Nephron progenitor cell (in vitro differentiated cells): ENCODE data around the gene TBC1D22A.

Experiments used
- DNase-seq: peaks from one replicate; pipeline ENCODE4 v3.0.0; 2021
- H3K27ac Mint-ChIP-seq: 2 replicates; pipeline ENCODE4 v1.8.0; 2021; ENCODE audit warnings: mild to moderate bottlenecking, moderate library complexity, mixed read lengths
- H3K27me3 Mint-ChIP-seq: 2 replicates; pipeline ENCODE4 v1.8.0; 2021; ENCODE audit warnings: mild to moderate bottlenecking, low read depth, mixed read lengths; ENCODE audit not compliant: poor library complexity
- H3K36me3 Mint-ChIP-seq: 2 replicates; pipeline ENCODE4 v1.8.0; 2021; ENCODE audit warnings: low read depth, mixed read lengths
- H3K4me1 Mint-ChIP-seq: 2 replicates; pipeline ENCODE4 v1.8.0; 2021; ENCODE audit warnings: mixed read lengths
- H3K4me3 Mint-ChIP-seq: 2 replicates; pipeline ENCODE4 v1.8.0; 2021; ENCODE audit warnings: mild to moderate bottlenecking, moderate library complexity, mixed read lengths
- H3K9me3 Mint-ChIP-seq: 2 replicates; pipeline ENCODE4 v1.8.0; 2021; ENCODE audit warnings: mild to moderate bottlenecking, moderate library complexity, mixed read lengths
- CTCF ChIP-seq: fragments of 200-600 bp; sonication (generic); IDR thresholded peaks from 2 replicates; pipeline ENCODE4 v1.5.0; 2021; ENCODE audit warnings: antibody characterized with exemption

TBC1D22A gene

GRCh38 chr22:47065756-47066615 lies 303.5 kb downstream of the TBC1D22A start:
- H3K4me3 Mint-ChIP-seq: no peak overlapping the region
- DNase-seq: no peak
- peak overlapping the region; percentile 39 for H3K27ac Mint-ChIP-seq
- peaks cover 17% of the 10 kb centered on the region for H3K36me3 Mint-ChIP-seq
- no peak for TF ChIP-seq CTCF
- H3K27me3 Mint-ChIP-seq: no peaks in the 10 kb centered on the region
- H3K9me3 Mint-ChIP-seq: no peaks in the 10 kb centered on the region
- no peaks in the 10 kb centered on the region for H3K4me1 Mint-ChIP-seq

DNA sequence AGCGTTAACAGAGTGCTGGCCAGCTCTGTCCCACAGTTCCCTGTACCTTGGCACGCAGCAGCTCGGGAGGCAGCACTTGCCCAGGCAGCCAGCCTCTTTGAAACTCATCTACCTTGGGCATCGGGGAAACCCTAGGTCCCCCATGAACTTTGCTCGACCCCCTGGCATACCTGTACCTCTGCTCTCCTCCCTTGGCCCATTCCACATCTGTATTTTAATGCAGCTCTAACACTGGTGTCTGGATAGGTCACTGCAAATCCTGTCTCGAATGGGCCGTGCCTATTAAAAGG lies 304.1 kb downstream of the TBC1D22A start:
- no peak for TF ChIP-seq CTCF
- H3K4me3 Mint-ChIP-seq: no peak overlapping the region
- H3K27ac Mint-ChIP-seq: no peak overlapping the region
- no peaks in the 10 kb centered on the region for H3K9me3 Mint-ChIP-seq
- no peaks in the 10 kb centered on the region for H3K27me3 Mint-ChIP-seq
- H3K36me3 Mint-ChIP-seq: peaks cover 12% of the 10 kb centered on the region
- peaks cover 4% of the 10 kb centered on the region for H3K4me1 Mint-ChIP-seq
- DNase-seq: no peak

DNA sequence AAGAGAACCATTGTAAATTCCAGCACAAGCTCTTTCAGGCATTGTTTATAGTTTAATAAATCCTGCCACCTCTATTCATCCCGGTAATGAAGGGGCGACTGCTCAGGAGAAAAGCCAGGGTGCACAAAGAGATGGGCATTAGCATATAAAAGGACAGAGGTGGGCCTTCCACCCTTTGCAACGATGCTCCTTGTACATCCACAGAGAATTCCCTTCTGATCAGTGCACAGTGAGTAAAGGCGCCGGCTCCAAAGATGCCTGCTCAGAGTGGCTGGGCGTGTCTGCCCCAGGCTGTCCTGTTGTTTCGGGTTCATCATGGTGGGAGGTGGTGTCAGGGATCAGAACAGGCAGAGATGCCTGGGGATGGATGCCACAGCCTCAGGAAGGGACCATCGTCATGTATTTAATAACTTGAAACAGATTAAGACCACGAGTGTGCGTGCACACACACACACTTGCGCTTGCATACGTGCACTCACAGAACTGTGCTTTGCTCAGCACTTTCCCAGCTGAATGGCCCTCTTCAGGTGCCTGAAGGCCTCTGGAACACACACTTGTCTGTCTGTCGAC lies 305.0 kb downstream of the TBC1D22A start:
- no peak overlapping the region for H3K27ac Mint-ChIP-seq
- peaks cover 11% of the 10 kb centered on the region for H3K36me3 Mint-ChIP-seq
- H3K4me1 Mint-ChIP-seq: peaks cover 8% of the 10 kb centered on the region
- H3K4me3 Mint-ChIP-seq: no peak overlapping the region
- no peak for DNase-seq
- H3K9me3 Mint-ChIP-seq: no peaks in the 10 kb centered on the region
- H3K27me3 Mint-ChIP-seq: no peaks in the 10 kb centered on the region
- TF ChIP-seq CTCF: no peak

- Mint-ChIP-seq H3K4me3 (no peak overlapping the region), H3K36me3 (peaks cover 6% of the 10 kb centered on the region), H3K9me3 (no peaks in the 10 kb centered on the region), H3K4me1 (peaks cover 8% of the 10 kb centered on the region), H3K27me3 (no peaks in the 10 kb centered on the region), H3K27ac (no peak overlapping the region)
- TF ChIP-seq CTCF: no peak
- DNase-seq: no peak
Measured at GRCh38 chr22:47067911-47068625, 305.6 kb downstream of the TBC1D22A start.

DNA sequence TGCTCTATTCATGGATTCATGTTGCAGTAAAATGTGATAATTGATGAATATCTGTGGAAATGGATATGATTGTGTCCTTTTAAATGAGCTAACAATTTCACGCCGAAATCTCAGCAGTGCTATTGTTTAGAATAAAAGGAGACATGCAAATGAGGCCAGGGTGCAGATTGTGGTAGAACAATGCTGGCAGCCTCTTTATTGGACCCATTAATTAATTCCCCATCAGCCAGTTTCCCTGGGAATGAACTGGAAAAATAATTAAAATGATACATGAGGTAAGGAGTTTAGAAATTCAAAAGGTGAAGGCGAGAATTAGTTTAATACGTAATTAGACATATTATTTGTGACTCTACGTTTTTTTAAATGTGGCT lies 306.2 kb downstream of the TBC1D22A start:
- DNase-seq: no peak
- TF ChIP-seq CTCF: no peak
- H3K4me1 Mint-ChIP-seq: peaks cover 8% of the 10 kb centered on the region
- H3K27me3 Mint-ChIP-seq: no peaks in the 10 kb centered on the region
- no peaks in the 10 kb centered on the region for H3K9me3 Mint-ChIP-seq
- no peak overlapping the region for H3K27ac Mint-ChIP-seq
- no peak overlapping the region for H3K4me3 Mint-ChIP-seq
- H3K36me3 Mint-ChIP-seq: peaks cover 6% of the 10 kb centered on the region
